ENCODE results near the gene PIP4K2C.

PIP4K2C gene

GRCh38 chr12:57552306-57552651, 38.7 kb upstream of the PIP4K2C start:
- Histone ChIP-seq H3K9ac (ENCODE audit: low read length) (no peak overlapping the region), H3K9me3 (replicated peaks; ENCODE audit: insufficient read depth, low read length) (no peaks in the 10 kb centered on the region), H3K4me2 (ENCODE audit: low read depth, low read length) (no peak overlapping the region), H3K9me2 (replicated peaks; ENCODE audit: insufficient read depth, low read length) (no peaks in the 10 kb centered on the region), H4K20me1 (ENCODE audit: insufficient read depth, low read length) (no peaks in the 10 kb centered on the region), H2AFZ (ENCODE audit: low read length) (no peak overlapping the region), H3K4me1 (ENCODE audit: low read length) (no peaks in the 10 kb centered on the region; the same call in 1 of the 2 replicates), H3K79me2 (ENCODE audit: low read length) (no peaks in the 10 kb centered on the region), H3K4me3 (ENCODE audit: low read length) (no peak overlapping the region), H3K36me3 (replicated peaks; ENCODE audit: insufficient read depth, low read length) (no peaks in the 10 kb centered on the region), H3K27ac (ENCODE audit: low read length) (no peak overlapping the region), H3F3A (ENCODE audit: insufficient read depth, low read length) (no peaks in the 10 kb centered on the region), H3K27me3 (replicated peaks; ENCODE audit: insufficient read depth, low read length) (peaks cover 25% of the 10 kb centered on the region)
- no peak for TF ChIP-seq EZH2 (optimal IDR thresholded peaks at IDR 0.05; ENCODE audit: low read depth, low read length)
- no peak for TF ChIP-seq EZH2phosphoT487 (IDR thresholded peaks at IDR 0.05; ENCODE audit: low read length)
- DNase-seq, result no peak

- H3K4me1 ChIP-seq (ENCODE audit: low read length), result no peaks in the 10 kb centered on the region
- peaks cover 22% of the 10 kb centered on the region for H3K27me3 ChIP-seq (replicated peaks; ENCODE audit: insufficient read depth, low read length)
- no peak overlapping the region for H3K4me3 ChIP-seq (ENCODE audit: low read length)
- no peak overlapping the region for H3K9ac ChIP-seq (ENCODE audit: low read length)
- H3K36me3 ChIP-seq (replicated peaks; ENCODE audit: insufficient read depth, low read length), result no peaks in the 10 kb centered on the region
- no peak overlapping the region for H3K27ac ChIP-seq (ENCODE audit: low read length)
- no peak for DNase-seq
- no peaks in the 10 kb centered on the region for H3K9me2 ChIP-seq (replicated peaks; ENCODE audit: insufficient read depth, low read length)
- H3K4me2 ChIP-seq (ENCODE audit: low read depth, low read length), result no peak overlapping the region
- H2AFZ ChIP-seq (ENCODE audit: low read length), result no peak overlapping the region
- no peaks in the 10 kb centered on the region for H3K79me2 ChIP-seq (ENCODE audit: low read length)
- no peaks in the 10 kb centered on the region for H3F3A ChIP-seq (ENCODE audit: insufficient read depth, low read length)
- TF ChIP-seq CTCF (IDR thresholded peaks at IDR 0.05; ENCODE audit: low read length), result no peak
- TF ChIP-seq EZH2 (optimal IDR thresholded peaks at IDR 0.05; ENCODE audit: low read depth, low read length), result no peak
- no peak for TF ChIP-seq EZH2phosphoT487 (IDR thresholded peaks at IDR 0.05; ENCODE audit: low read length)
- H3K9me3 ChIP-seq (replicated peaks; ENCODE audit: insufficient read depth, low read length), result no peaks in the 10 kb centered on the region
- no peaks in the 10 kb centered on the region for H4K20me1 ChIP-seq (ENCODE audit: insufficient read depth, low read length)
Measured at GRCh38 chr12:57552835-57553313, 38.1 kb upstream of the PIP4K2C start.

- H3K79me2 ChIP-seq (ENCODE audit: low read length), result no peaks in the 10 kb centered on the region
- TF ChIP-seq EZH2phosphoT487 (IDR thresholded peaks at IDR 0.05; ENCODE audit: low read length), result no peak
- no peak for TF ChIP-seq EZH2 (optimal IDR thresholded peaks at IDR 0.05; ENCODE audit: low read depth, low read length)
- no peak for TF ChIP-seq CTCF (IDR thresholded peaks at IDR 0.05; ENCODE audit: low read length)
- H3K4me3 ChIP-seq (ENCODE audit: low read length), result no peak overlapping the region
- no peaks in the 10 kb centered on the region for H3K4me1 ChIP-seq (ENCODE audit: low read length)
- H2AFZ ChIP-seq (ENCODE audit: low read length), result no peak overlapping the region
- peaks cover 15% of the 10 kb centered on the region for H3K27me3 ChIP-seq (replicated peaks; ENCODE audit: insufficient read depth, low read length)
- H3K9me3 ChIP-seq (replicated peaks; ENCODE audit: insufficient read depth, low read length), result no peaks in the 10 kb centered on the region
- H3K9ac ChIP-seq (ENCODE audit: low read length), result no peak overlapping the region
- no peak overlapping the region for H3K27ac ChIP-seq (ENCODE audit: low read length)
- H3K36me3 ChIP-seq (replicated peaks; ENCODE audit: insufficient read depth, low read length), result no peaks in the 10 kb centered on the region
- H3K9me2 ChIP-seq (replicated peaks; ENCODE audit: insufficient read depth, low read length), result no peaks in the 10 kb centered on the region
- H3F3A ChIP-seq (ENCODE audit: insufficient read depth, low read length), result no peaks in the 10 kb centered on the region
- H3K4me2 ChIP-seq (ENCODE audit: low read depth, low read length), result no peak overlapping the region
- no peak for DNase-seq
- no peaks in the 10 kb centered on the region for H4K20me1 ChIP-seq (ENCODE audit: insufficient read depth, low read length)
Measured at GRCh38 chr12:57553343-57554202, 37.4 kb upstream of the PIP4K2C start.

GRCh38 chr12:57554453-57554852, 36.5 kb upstream of the PIP4K2C start:
- Histone ChIP-seq H3K4me3 (ENCODE audit: low read length) (no peak overlapping the region), H3K9ac (ENCODE audit: low read length) (no peak overlapping the region), H3K4me1 (ENCODE audit: low read length) (no peaks in the 10 kb centered on the region), H3K4me2 (ENCODE audit: low read depth, low read length) (no peak overlapping the region), H4K20me1 (ENCODE audit: insufficient read depth, low read length) (no peaks in the 10 kb centered on the region), H3K27ac (ENCODE audit: low read length) (no peak overlapping the region), H3K9me2 (replicated peaks; ENCODE audit: insufficient read depth, low read length) (no peaks in the 10 kb centered on the region), H3F3A (ENCODE audit: insufficient read depth, low read length) (no peaks in the 10 kb centered on the region), H3K36me3 (replicated peaks; ENCODE audit: insufficient read depth, low read length) (no peaks in the 10 kb centered on the region), H3K79me2 (ENCODE audit: low read length) (no peaks in the 10 kb centered on the region), H2AFZ (ENCODE audit: low read length) (no peak overlapping the region), H3K27me3 (replicated peaks; ENCODE audit: insufficient read depth, low read length) (peaks cover 6% of the 10 kb centered on the region), H3K9me3 (replicated peaks; ENCODE audit: insufficient read depth, low read length) (no peaks in the 10 kb centered on the region)
- TF ChIP-seq EZH2 (optimal IDR thresholded peaks at IDR 0.05; ENCODE audit: low read depth, low read length) (no peak), CTCF (IDR thresholded peaks at IDR 0.05; ENCODE audit: low read length) (no peak), EZH2phosphoT487 (IDR thresholded peaks at IDR 0.05; ENCODE audit: low read length) (no peak)
- DNase-seq, result no peak

Measured in MM.1S (cell line).